Measurements from ENCODE around the gene AIFM2.
"Not testable (repeated sequence)": the region's sequence is repeated elsewhere in the genome, so short reads cannot be mapped to it uniquely, and the experiment has no call there.

The AIFM2 gene

DNA sequence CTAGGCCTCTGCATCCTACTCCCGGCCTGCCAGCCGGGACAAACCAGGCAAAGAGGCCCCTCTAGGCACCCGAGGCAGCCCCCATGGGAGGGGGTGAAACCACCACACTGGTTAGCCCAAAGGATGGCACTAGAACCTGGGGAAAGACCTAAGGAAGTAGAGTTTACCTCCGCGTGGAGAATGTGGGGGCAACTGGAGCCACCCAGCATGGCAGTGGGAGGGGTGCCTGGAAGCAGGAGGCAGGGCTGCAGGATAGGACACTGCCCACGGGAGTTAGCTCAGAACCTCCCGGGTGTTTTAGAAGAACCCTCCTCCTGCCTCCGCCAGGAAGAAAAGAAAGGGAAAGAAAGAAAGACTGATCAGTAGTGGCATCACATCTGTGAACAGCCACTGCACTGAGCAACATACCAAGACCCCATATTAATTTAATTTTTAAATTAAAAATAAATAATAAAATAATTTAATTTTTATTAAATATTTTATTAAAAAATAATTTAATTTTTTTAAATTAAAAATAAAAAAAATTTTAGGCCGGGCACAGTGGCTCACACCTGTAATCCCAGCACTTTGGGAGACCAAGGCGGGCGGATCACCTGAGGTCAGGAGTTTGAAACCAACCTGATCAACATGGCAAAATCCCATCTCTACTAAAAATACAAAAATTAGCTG lies 11.2 kb downstream of the AIFM2 start:
- no peak for FAIRE-seq

DNA sequence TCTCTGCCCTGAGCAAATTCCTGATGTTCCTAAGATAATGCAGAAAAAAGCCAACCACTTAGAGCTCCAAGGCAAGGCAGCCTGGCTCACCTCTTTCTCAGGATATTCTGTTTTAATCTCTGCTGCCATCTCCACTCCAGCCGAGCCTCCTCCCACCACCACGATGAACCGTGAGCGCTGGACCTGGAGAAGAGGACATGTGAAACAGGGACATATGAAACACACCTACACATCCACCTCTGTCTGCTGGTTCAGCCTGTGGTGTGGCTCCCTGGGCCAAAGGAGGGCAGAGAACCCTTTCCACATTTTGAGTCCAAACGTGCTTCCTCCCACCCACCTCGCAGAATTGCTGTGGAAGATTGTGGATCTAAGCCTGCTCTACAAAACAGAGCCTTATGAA lies 12.2 kb downstream of the AIFM2 start:
- FAIRE-seq, result no peak

DNA sequence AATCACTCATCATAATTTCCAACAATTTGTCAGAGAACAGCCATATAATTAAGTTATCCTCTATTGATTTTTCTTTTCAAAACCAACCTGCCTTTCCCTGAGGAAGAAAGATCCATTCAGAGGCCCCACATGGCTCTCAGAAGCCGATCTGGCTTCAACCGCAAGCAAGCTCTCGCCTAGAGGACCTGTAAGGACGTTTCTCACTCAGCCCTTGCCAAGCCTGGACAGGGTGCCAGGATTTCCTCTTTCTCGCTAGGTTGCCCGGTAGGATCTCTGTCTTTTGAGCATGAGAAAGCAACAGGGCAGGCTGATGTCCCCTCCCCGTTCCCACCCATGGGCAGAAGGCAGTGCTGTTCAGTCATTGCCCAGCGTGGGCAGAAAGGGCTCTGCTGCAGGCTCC lies 13.0 kb downstream of the AIFM2 start:
- no peak for FAIRE-seq

DNA sequence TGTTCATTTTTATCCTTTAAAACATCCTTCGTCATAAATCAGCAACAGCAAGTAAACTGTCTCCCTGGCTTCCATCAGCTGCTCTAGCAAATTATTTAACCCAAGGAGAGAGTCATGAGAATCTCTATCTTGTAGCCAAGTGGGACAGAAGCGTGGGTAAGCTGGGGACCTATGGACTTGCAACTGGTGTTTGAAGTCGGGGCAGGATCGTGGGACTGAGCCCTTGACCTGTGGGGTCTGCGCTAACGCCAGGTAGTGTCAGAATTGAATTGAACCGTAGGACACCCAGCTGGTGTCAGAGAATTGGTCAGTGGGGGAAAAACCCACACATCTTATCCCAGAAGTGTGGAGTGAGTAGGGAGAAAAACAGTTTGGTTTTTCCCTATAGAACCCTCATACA lies 13.4 kb downstream of the AIFM2 start:
- no peak for FAIRE-seq

DNA sequence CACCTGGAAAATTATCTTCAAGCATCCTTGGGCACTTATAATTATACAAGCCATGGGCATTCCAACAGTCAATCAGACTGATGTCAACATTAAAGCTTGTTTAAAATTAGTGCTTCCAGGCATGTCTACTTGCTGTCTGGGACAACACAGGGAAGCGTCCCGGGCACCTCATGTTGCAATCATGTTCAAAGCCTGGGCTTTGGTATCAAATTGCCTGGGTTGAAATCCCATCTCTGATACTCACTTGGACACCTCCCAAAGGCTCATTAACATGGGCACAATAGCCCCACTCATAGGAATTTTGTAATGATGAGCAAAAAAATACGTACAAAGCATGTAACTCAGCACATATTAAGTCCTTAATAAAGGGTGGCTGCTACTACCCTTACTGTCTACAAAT lies 14.4 kb downstream of the AIFM2 start:
- no peak for FAIRE-seq

DNA sequence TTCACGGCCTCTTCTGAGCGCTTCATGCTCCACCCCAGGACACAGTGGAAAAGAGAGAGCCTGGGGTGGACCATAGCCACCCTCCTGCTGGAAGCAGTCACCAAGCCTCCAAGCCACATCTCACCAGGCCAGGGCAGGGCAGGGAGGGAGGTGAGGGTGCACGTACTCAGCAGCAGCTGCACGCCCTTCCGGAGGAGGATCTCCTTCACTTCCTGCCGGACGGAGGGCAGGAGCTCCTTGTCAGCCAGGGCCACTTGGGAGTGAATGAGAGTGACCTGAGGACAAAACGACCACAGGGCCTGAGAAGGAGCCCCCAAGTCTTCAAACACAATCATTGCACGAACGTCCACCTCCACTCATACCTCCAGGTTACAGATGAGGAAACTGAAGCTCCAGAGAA lies 15.0 kb downstream of the AIFM2 start:
- FAIRE-seq, result no peak

DNA sequence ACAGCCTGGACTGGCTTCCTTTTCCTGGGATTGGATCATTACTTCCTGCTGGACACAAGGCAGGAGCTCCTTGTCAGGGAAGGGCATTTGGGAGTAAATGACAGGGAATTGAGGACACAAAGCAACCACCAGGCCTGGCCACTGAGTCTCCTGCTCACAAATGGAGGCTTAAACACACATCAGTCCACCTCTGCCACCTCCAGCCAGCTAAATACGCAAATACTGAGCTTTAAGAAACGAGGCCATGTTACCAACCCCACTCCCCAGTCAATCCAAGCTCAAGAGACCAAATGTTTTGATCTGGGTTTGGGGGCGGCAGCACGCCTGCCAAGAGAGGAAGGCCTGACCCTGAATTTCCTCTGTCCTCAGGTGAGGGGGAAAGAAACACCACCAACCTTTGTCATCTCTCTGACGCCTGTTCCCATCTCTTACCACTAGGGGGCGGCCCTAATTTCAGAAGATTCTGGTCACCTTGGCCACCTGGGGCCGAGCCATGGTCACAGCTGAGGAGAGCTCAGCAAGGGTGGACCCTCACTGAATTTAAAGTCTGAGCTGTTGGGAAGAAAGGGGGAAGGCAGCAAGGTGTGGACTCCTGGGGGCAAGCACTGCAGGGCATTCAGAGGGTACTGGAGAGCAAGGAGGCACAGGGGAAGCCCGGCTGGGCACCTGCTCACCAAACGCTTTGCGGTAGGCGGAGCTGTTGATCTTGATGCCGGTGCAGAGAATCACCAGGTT lies 16.5 kb downstream of the AIFM2 start:
- FAIRE-seq, result no peak

DNA sequence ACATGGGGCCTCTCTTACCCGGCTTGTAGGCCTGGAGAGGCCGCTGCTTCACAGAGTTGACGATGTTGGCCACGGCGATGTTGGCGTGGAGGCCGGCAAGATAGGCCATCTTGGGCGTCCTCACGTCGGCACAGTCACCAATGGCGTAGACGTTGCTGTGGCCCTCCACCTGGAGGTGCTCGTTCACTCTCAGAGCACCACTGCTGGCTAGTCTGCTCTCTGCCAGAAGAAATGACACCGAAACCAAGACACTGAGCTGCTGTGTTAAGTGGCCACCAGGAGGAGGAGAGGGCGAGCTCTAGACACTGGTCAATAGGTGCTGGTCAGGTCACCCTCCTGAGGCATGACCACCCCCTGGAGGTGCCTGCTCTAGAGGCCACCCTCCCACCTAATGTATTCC lies 17.7 kb downstream of the AIFM2 start:
- no peak for FAIRE-seq

DNA sequence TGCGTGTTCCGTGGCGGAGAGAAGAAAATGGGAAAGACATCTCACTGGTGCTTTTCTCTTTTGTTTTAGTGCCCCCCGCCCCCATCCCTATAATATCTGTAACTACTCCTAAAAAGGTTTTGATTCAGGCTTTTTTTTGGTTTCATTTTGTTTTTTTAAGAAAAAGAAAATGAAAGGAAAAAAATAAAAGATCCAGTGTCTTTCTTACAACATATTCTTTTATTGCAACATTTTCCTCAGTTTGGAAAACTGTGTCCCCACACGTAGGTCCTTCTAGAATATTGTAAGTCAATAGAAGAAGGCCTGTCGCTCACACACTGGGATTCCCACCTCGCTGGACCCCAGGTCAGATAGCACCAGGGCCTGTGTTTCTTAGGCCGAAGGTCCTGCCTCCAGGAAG lies 20.6 kb downstream of the AIFM2 start:
- FAIRE-seq, result no peak

DNA sequence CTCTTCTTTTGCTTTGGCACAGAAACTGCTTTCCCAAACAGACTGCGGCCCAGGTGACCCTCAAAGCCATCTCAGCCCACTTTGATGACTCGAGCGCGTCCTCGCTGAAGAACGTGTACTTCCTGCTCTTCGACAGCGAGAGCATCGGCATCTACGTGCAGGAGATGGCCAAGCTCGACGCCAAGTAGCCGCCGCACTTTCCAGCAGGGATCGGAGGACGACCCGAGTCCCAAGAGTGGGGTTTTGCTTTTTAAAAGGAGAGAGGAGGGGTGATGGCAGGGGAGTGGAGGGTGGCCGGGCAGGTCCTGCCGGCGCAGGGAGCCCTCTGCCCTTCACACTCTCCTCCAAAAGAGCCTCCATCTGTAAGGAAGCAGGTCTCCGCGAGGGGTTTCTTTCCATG lies 21.1 kb downstream of the AIFM2 start:
- FAIRE-seq, result no peak

DNA sequence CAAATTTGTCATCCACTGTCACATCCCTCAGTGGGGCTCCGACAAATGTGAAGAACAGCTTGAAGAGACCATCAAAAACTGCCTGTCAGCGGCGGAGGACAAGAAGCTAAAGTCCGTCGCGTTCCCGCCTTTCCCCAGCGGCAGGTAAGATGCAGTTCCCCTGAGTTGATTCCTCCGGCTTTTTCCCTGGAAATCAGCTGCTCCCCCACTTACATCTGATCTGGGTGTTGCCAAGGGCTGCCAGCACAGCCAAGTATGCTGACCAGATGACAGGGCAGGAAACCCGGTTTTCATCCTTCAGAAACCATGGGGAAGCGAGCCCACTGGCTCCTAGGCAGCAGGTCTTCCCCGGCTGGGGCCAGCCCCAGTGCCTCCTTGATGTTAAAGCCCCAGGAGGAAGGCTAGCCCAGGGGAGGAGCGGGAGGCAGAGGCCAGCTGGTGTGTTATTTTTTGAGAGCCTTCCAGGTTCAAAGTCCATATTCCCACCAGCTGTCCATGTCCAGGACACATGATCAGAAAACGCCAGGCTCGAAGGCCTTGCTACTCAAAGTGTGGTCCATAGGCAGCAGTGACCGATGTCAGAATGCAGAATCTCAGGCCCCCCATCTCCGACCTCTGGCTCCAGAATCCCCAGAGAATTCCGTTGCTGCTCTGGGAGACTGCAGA lies 23.4 kb downstream of the AIFM2 start:
- no peak for FAIRE-seq

DNA sequence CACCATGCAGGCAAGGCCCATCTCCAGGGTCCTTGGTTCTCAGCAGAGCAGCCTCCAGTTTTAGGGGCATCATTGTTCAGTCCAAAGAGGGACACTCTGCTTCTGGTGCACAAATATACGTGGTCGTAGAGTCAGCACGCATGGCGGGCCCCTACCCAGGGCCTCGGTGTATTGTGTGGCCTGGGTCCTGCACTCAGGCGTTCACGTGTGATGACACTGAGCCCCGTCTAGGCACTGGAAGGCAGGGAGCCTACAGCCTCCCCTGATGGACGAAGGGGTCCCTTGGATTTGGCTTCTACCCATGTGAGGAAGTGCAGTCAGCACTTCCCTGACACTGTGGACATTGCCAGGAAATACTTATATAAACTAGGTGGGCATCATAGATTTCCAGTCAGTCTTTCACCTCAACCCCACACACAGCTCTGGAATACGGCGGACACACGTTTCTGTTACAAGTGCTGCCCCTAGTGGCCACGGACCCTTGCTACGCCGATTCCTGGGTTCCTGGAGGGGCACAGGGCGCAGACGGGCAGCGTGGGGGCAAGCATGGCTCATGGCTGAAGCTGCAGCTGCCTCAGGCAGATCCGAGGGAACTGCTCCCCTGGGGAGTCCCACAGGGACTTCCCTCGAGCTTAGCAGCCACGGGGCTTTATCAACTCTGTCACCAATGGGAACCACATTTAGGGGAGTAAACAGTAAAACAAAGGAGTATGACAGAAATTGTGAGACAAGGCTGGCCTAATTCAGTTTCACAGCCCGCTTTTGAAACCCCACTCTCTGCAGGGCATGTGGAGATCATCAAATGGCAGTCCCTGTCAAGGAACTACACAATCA lies 25.4 kb downstream of the AIFM2 start:
- FAIRE-seq, result no peak

DNA sequence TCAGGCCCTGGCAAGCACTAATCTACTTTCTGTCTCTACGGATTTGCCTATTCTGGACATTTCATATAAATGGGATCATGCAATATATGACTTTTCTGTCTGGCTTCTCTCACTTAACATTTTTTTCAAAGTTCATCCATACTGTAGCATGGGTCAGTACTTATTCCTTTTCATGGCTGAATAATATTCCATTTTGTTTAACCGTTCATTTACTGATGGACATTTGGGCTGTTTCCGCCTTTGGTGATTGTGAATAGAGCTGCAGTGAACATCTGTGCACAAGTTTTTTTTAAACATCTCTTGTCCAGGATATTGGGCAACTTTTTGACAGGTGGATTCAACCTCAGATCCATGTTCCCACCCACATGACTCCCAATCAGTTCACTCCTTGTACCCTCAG lies 31.0 kb downstream of the AIFM2 start:
- no peak for FAIRE-seq

DNA sequence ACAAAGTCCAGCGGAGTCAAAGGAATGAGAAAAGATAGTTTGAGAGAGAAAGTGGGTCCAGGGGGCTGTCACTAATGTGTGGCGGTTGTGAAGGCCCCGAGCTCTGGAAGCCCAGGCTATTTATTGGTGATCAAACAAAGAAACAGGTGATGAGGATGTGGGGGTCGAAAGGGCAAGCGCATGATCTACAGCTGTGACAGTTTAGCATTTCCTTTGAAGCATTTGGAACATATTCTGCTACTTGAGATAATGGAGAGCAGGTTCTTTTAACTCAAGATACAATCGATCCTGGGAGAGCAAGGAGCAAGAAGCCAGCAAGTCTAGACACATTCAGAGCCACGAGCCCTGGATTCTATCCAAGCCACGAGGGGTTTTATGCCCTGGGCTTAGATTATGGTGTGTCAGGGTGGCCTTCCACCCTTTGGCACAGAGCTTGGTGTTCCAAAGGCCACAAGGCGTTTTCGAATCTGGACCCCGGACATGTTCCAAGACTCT lies 31.5 kb downstream of the AIFM2 start:
- not testable (repeated sequence) for FAIRE-seq

DNA sequence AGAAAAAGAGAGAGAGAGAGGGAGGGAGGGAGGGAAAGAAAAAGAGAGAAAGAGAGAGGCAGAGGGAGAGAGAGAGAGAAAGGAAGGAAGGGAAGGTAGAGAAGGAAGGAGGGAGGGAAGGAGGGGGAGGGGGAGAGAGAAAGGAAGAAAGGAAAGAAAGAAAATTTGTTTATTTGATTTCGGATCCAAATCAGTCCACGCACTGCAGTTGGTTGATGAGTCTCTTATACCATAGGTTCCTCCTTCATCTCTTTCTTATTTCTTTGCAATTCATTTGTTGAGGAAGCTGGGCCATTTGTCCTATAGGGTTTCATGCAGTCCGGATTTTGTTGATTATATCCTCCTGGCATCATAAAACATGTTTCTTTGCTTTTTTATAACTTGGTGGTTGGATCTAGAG lies 34.4 kb downstream of the AIFM2 start:
- FAIRE-seq, result no peak

DNA sequence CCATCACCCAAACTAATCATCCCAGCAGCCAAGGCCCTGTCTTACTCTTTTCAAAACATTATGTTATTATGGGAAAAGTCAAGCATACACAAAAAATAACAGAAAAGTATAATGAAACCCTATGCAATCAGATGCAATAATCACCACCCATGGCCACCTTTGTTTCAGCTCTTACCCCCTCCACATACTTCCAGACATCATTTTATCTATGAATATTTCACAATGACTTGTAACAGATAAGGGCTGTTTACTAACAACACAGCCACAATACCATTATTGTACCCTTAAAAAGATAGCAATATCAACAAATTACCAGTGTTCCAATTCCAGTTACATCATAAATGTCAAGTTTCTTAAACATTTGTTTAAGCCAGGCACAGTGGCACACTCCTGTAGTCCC lies 35.2 kb downstream of the AIFM2 start:
- no peak for FAIRE-seq

DNA sequence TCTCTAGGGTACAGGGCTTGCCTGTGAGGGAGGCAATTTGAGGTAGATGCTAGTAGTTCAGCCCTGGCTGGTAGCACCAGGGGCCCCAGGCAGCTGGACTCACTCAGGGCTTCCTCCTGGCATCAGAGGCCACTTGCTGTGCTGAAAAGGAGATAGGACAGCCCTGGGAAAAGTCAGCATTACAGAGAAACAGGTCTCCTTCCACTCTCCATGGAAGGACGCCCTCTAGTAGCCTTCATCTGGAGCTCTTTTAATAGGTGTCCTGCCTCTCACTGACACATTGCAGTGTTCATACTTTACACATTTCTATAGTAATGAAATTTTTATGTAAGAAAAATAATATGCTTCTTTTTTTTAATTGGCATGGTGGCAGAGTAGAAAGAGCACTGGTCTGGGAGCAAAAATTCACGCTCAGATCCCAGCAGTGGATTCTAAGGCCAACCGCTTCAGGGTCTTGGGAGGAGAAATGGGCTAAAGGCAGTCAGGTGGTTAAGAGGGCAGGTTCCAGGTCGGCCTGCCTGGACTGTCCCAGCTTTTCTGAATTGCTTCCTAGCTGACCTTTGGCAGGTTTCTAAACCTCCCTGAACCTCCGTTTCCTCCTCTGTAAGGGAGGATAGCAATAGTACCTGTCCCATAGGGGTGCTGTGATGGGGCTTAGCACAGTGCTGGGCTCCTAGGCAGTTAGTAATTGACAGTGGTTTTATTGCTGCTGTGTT lies 35.8 kb downstream of the AIFM2 start:
- FAIRE-seq, result no peak

DNA sequence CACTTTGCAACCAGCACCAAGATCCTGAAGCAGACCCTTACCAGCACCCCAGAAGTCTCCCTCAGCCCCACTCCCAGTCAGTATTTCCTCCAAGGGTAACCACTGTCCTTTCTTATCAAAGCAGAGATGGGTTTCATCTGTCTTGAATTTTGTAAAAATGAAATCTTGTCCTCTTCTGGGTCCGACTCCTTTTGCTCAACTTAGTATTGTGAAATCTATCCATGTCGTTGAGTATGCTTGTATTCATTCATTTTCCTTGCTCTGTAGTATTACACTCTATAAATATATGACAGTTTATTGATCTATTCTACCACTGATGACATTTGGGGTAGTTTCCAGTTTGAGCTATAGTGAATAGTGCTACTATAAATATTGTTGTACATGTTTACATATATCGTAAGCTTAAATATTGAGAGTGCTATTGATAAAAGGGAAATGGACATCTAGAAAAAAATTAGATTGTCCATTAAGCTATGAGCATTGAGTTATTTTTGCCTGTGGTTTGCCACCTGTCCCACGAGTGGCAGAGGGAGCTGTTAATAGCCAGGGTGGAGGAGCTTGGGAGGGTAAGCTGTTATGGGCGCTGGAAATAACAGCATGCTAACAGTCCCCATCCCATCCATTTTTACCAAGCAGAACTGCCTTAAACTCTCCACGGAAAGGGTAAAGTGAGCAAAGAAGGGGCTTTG lies 36.5 kb downstream of the AIFM2 start:
- FAIRE-seq, result no peak

DNA sequence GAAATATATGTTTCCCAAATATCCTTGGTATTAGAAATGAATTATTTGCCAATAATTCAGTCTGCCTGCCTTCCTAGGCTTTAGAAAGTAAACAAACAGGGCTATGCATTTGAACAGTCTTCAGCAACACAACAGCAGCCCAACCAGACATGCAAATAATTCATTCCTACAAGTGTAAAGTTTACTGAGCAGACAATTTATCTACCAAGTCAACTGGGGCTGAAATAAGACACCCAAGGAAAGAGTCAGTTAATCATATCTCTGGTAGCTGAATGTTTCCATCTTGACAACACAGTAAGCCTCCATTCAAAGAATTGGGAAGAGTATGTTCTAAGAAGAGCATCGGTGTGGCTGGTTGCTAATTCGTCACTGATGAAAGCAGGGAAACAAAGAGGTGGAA lies 38.4 kb downstream of the AIFM2 start:
- no peak for FAIRE-seq

DNA sequence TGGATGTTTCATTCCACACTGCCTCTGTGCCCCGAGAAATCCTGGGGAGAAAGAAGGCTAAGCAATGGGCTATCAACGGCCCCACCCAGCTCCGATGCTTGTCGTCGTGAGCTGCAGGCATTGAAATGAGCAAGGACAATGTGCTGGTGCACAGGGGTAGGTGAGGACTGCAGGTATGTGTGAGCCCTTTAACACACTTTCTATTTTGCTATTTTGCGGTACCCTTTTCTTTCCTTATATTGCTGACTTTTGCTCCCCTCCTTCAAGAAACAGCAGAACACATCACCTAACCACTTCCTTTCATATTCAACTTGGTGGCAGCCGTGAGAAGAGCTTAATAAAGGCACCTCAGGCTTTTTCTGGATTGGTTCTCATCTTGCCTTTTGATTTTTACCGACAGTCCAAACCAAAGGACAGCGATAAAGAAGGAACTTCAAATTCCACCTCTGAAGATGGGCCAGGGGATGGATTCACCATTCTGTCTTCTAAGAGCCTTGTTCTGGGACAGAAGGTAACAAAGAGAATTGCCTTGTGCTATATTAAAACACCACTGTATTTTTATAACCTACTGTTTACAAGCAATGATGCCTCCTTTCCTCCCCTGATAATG lies 39.2 kb downstream of the AIFM2 start:
- no peak for FAIRE-seq

DNA sequence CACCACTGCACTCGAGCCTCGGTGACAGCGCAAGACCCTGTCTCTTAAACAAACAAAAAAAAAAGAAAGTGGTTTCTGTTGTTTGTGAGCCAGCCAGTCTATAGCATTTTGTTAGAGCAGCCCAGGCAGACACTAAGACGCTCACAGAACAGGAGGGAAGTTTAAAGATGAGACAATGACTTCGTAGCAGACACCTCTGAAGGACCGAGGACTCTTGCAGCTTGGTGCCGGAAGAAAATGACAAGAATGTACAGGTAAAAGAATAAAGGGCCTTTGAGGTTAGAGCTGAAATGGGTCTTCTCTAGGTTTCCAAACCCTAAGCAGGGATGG lies 40.3 kb downstream of the AIFM2 start:
- FAIRE-seq, result no peak

DNA sequence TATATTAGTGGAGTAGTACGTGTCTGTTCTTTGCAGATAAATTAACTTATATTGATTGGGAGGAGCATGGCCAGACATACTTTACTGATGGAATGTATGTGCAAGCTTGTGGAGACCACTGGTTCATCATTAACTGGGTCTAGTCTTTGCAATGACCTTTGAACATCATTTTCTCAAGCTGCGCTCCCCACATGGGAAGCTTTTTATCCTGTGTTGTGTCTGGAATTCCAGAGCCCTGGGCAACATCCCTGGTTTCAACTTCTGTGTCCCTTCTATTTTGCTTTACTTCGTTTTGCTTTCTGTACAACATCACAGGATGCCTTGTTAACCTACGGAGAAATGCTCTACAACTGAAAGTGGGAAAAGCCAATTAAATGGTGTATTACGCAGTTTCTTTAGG lies 41.7 kb downstream of the AIFM2 start:
- FAIRE-seq, result no peak
